Activated gamma-delta T cell treated with Interleukin-2 at 50 U/mL for 16 hours (primary cell): ENCODE data around the gene DISC1.
"Not testable (repeated sequence)": the region's sequence is repeated elsewhere in the genome, so short reads cannot be mapped to it uniquely, and the experiment has no call there.

Experiments used
- DNase-seq: peaks from one replicate; pipeline ENCODE4 v3.0.0-alpha.2; 2020

DISC1 gene

GRCh38 chr1:231735941-231736340 lies 109.4 kb downstream of the DISC1 start:
- no peak for DNase-seq

GRCh38 chr1:231736464-231736863 lies 109.9 kb downstream of the DISC1 start:
- no peak for DNase-seq

GRCh38 chr1:231738554-231738953 lies 112.0 kb downstream of the DISC1 start:
- no peak for DNase-seq

DNA sequence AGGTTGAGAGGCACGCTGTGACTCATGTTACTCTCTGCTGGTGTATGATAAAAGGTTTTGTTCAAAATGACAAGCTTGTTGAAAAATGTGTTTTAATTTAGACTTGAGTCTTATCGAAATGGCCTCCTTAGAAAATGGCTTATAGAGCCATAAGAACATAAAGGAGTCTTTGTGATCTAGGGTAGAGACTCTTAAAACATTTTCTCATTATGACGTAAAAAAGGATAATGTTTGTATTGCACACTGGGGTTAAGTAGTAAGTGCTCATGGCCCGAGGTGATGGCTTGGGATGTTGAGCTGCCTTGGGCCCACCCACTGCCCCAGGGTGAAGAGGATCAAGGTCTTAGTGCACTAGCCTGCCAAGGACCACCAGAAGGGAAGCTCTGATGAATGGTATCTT lies 117.4 kb downstream of the DISC1 start:
- no peak for DNase-seq

- no peak for DNase-seq
Measured at GRCh38 chr1:231748760-231749415, 122.3 kb downstream of the DISC1 start.

DNA sequence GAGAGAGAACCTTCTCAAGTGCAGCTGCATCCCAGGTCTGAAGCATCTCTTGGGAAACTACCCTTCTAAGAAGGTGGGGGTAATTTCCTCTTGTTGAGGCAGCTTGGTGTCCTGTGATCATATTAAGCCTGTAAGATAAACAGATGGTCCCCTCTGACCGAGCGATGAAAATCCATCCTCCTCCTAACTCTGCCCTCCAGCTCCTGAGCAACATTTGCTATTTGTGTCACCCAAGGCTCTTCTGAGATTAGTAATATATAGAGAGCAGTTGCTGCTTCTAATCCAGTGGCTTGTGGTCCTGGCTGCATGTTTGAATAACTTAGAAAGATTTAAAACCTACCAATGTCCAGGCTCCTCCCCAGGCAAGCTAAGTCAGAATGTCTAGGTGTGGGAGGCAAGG lies 123.7 kb downstream of the DISC1 start:
- no peak for DNase-seq

DNA sequence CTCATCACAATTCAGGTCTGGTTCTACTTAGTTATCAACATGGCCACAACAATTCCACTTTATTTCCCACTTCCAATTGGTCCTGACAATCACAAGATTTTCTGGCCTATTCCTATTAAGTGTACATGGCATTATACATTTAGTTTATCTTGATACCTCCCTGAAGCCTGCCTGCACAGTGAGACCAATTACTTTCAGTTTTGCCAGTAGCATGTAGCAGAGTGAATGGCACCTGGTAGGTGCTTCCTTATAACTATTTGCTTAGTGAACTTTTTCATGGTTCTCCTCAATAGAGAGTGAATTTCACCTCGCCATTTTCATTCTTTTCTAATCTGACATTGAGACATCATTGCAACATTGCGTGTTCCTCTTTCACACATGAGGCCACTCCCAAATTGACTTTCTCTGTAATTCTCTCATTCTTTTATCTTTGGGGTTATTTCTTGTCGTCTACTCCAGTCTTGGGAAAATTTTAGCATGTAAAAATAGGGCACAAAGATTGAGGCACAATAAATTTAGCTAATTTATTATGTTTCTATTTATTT lies 124.3 kb downstream of the DISC1 start:
- DNase-seq, result no peak

DNA sequence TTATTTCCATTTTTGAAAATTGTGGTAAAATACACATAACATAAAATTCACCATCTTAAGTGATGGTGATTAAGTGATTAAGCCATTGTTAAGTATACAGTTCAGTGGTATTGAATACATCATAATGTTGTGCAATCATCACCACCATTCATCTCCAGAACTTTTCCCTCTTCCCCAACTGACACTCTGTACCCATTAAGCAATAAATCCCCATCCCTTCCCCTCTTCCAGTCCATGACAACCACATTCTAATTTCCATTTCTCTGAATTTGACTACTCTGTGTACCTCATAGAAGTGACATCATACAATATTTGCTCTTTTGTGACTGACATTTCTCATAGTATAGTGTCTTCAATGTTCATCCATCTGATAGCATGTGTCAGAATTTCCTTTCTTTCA lies 124.8 kb downstream of the DISC1 start:
- DNase-seq, result no peak

GRCh38 chr1:231753313-231753712 lies 126.7 kb downstream of the DISC1 start:
- DNase-seq, result no peak

GRCh38 chr1:231757101-231757404 lies 130.5 kb downstream of the DISC1 start:
- no peak for DNase-seq

DNA sequence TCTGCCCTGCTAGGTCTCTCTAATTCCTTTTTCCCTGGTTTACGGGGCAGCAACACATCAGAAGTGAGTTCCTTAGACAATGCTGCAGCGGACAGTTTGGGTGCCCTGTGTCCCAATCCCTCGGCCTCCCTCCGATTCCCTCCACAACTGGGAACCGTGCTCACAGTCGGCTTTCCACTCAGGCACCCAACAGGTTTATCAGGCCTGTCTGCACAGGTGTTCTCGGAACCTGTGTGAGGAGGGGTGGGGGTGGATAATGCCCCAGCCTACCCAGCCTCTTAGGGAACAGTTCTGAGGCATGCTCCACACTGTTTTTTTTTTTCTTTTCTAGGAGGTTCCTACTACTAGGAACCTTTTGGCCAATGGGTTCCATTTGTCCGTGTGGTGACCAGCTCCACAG lies 131.2 kb downstream of the DISC1 start:
- DNase-seq, result no peak

GRCh38 chr1:231761252-231761651 lies 134.7 kb downstream of the DISC1 start:
- DNase-seq, result no peak

- DNase-seq, result no peak
Measured at GRCh38 chr1:231761747-231762541, 135.4 kb downstream of the DISC1 start.

GRCh38 chr1:231763456-231763855 lies 136.9 kb downstream of the DISC1 start:
- no peak for DNase-seq

DNA sequence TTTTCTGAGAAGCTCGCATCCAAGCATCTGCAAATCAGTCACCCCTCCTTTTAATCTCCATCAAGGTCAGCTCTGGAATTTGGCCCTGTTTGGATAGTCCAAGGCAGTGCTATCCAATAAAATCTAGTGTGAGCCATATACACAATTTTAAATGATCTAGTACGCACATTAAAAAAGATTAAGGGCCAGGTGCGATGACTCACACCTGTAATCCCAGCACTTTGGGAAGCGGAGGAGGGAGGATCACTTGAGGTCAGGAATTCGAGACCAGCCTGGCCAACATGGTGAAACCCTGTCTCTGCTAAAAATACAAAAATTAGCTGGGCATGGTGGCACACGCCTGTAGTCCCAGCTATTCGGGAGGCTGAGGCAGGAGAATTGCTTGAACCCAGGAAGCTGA lies 139.2 kb downstream of the DISC1 start:
- DNase-seq, result not testable (repeated sequence)

DNA sequence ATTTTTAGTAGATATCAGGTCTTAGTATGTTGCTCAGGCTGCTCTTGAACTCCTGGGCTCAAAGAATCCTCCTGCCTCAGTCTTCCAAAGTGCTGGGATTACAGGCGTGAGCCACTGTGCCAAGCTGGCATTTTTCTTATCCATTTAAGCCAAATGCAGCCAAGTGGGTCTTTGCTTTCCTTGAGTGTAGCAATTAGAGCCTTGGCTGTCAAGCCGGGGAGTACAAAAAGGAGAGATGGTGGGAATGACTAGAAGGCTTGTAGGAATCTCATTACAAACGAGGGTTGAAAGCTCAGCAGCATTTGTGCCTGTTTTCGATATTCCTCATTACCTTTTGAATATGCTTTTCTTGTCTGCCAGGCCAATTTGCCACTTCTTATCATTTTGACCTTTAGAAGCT lies 140.9 kb downstream of the DISC1 start:
- DNase-seq, result no peak

DNA sequence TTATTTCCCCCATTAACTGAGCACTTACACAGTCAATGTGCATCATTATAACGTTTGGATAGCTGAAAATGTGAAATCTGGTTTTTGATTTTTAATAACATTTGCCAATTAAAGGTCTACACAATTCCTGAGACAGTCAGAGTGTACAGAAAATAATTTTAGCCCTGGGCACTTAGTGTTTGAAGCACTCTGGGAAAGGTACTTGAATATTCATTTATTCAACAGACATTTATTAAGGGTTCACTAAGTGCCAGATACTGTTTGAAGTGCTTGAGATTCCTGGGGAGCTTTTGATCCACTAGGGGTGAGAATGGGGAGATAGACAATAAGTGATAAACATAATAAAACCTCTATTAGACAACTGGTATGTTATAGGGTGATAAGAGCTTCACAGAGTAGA lies 141.8 kb downstream of the DISC1 start:
- DNase-seq, result no peak

DNA sequence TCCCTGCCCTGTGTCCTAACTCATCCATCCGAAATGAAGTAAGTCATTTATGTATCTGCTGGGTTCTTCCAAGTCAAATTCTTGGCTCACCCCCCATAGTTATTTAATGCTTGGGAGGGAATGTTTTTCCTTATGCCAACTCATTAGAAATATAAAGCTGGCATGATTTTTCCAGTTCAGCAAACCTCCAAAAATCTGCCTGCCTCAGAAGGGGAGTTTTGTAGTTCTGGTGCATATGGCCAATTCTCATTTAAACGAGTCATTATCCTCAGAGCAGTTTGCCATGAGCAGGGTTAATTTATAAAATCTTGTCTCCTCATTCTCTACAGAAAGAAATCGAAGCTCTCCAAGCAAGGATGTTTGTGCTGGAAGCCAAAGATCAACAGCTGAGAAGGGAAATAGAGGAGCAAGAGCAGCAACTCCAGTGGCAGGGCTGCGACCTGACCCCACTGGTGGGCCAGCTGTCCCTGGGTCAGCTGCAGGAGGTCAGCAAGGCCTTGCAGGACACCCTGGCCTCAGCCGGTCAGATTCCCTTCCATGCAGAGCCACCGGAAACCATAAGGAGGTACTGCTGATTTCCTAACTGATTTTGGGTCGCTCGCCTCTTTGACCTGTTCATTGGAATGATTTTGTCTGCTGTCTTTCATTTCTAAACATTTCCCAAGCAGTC lies 144.1 kb downstream of the DISC1 start:
- DNase-seq, result no peak

DNA sequence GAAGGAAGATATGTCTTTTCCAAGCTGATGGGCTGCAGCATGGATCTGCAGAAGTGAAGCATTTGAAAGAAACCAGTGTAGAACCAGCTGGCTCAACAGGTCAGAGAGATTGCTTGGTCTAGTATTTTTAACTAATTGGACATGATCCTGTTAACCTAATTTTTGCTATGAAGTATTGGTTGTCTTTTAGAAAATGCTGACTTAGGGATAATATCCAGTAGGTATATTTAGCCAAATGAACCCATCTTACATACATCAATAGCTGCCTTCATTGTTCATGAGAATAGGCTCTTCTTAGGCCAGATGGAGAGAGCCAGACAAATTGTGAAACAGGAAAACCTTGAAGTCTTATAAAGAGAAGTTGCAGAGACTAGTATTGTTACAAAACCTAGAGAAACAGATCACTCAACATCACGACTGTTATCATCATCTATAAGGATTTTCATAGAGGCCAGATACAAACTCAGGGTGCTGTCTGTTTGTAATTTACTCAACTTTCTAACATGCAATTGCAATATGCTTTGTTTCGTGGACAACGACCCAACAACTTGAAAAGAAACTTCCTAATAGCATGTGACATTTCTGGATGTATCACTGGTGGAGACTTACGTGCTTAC lies 148.2 kb downstream of the DISC1 start:
- DNase-seq, result no peak

DNA sequence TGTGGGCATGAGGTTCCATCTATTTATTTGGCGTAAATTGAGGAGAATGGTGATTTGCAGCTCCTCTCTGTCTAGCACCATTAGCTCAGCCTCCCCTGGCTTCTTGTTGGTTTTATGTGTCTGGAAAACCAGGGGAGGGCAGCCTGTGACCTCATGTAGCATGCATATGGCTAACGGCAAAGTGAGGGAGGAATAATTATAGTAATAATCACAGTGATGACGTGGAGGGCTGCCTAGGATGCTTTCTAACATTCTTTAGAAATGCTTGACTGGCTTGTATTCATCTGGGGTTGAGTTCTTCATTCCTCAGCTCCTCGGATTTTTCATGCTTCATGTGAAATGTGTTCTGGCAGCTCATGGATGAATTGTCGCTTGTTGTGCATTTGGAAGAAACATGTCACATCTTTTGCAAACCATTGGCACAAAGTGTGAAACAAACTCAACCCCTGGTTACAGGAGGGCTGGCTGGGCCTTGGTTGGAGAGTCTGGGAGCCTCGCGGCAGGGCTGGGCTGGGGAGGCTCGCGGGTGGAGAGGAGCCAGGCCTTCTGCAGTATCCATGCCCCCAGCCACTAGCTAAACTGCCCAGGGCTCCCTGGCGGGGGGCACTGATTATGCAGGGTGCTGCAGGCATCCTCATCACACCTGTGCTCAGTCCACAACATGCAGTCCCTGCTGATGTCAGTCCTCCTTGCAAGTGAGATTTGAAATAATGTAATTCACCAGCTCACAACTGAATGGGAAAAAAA lies 149.6 kb downstream of the DISC1 start:
- no peak for DNase-seq

GRCh38 chr1:231776757-231777062 lies 150.1 kb downstream of the DISC1 start:
- no peak for DNase-seq

DNA sequence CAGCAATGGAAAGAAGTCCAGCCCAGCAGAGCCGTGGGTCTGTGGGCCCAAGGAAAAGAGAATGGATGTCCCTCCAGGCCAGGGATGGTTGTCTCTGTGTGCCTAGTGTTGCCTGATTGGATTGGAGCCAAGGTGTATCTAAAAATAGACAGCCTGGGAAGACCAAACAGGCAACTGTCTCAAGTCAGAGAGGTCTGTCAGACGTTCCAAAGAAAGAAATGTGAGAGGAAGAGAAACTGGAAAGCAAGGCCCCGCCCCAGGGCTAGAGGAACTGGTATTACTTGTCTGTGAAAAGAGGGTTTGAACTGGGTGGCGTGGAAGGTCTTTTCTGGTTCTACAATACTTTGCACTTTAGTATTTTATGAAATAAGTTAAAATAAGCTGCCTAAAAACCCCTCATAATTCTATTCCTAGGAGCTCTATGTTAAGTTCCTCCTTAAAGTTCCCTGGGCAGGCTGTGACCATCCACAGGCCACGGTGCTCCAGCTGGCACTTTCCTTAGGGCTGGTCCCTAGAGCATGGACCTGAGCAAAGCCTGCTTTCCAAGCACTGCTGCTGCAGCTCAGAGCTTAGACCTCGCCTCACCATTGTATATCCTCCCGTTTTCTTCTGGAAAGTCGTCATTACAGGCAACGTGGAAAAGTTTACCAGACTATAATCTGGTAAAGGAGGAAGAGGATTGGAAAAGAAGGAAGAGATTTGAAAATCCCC lies 151.6 kb downstream of the DISC1 start:
- DNase-seq, result no peak
